H9 (cell line): ENCODE data around the gene ZCCHC17. TPM values are rescaled to one million over a fixed set of nuclear protein-coding genes. Genes with fewer than 3 reads are reported as not detected.

Source experiments
- DNase-seq: peaks from one replicate; pipeline ENCODE4 v3.0.0-alpha.2; 2017
- H2AFZ ChIP-seq: one replicate; pipeline ENCODE4 v1.6.1; 2013; ENCODE audit warnings: mild to moderate bottlenecking, low read length, control low read depth, moderate library complexity
- H2AK5ac ChIP-seq: 2 replicates; pipeline ENCODE4 v1.6.1; 2013; ENCODE audit warnings: low read length, control low read depth, mixed read lengths; ENCODE audit not compliant: insufficient read length
- H2BK120ac ChIP-seq: one replicate; pipeline ENCODE4 v1.6.1; 2013; ENCODE audit warnings: low read depth, mild to moderate bottlenecking, low read length, control low read depth, inconsistent platforms; ENCODE audit not compliant: poor library complexity, severe bottlenecking
- H2BK12ac ChIP-seq: 2 replicates; pipeline ENCODE4 v1.6.1; 2013; ENCODE audit warnings: low read length, control low read depth, mixed read lengths, low read depth; ENCODE audit not compliant: insufficient read length
- H2BK15ac ChIP-seq: 2 replicates; pipeline ENCODE4 v1.6.1; 2013; ENCODE audit warnings: low read depth, low read length, control low read depth
- H2BK20ac ChIP-seq: one replicate; pipeline ENCODE4 v1.6.1; 2013; ENCODE audit warnings: low read depth, mild to moderate bottlenecking, low read length, control low read depth, inconsistent platforms; ENCODE audit not compliant: poor library complexity, severe bottlenecking
- H2BK5ac ChIP-seq: 2 replicates; pipeline ENCODE4 v1.6.1; 2013; ENCODE audit warnings: low read length, control low read depth, mixed read lengths; ENCODE audit not compliant: insufficient read length
- H3K14ac ChIP-seq: 2 replicates; pipeline ENCODE4 v1.6.1; 2013; ENCODE audit warnings: low read length, control low read depth; ENCODE audit not compliant: insufficient read depth
- H3K18ac ChIP-seq: 2 replicates; pipeline ENCODE4 v1.6.1; 2013; ENCODE audit warnings: low read depth, mild to moderate bottlenecking, mixed read lengths, low read length, control low read depth; ENCODE audit not compliant: insufficient read length
- H3K23ac ChIP-seq: 2 replicates; pipeline ENCODE4 v1.6.1; 2013; ENCODE audit warnings: low read length, control low read depth, mixed read lengths, low read depth; ENCODE audit not compliant: insufficient read length
- H3K23me2 ChIP-seq: 2 replicates; pipeline ENCODE4 v1.6.1; 2013; ENCODE audit warnings: low read depth, mild to moderate bottlenecking, mixed read lengths, low read length, control low read depth; ENCODE audit not compliant: insufficient read length, poor library complexity, severe bottlenecking
- H3K27ac ChIP-seq: 2 replicates; pipeline ENCODE4 v1.5.1; 2013; ENCODE audit warnings: low read length, control low read depth, mixed read lengths, low read depth; ENCODE audit not compliant: insufficient read length
- H3K27me3 ChIP-seq: 2 replicates; pipeline ENCODE4 v1.6.1; 2013; ENCODE audit warnings: low read length, control low read depth, inconsistent platforms; ENCODE audit not compliant: insufficient read depth
- H3K4ac ChIP-seq: 2 replicates; pipeline ENCODE4 v1.6.1; 2013; ENCODE audit warnings: low read depth, mild to moderate bottlenecking, control low read depth, inconsistent platforms, low read length, moderate library complexity
- H3K4me1 ChIP-seq: 2 replicates; pipeline ENCODE4 v1.6.1; 2013; ENCODE audit warnings: low read length, control low read depth, inconsistent platforms; ENCODE audit not compliant: insufficient read depth
- H3K4me2 ChIP-seq: 2 replicates; pipeline ENCODE4 v1.6.1; 2013; ENCODE audit warnings: low read length, control low read depth, mixed read lengths; ENCODE audit not compliant: insufficient read length, insufficient read depth
- H3K56ac ChIP-seq: 2 replicates; pipeline ENCODE4 v1.6.1; 2013; ENCODE audit warnings: low read depth, mild to moderate bottlenecking, mixed read lengths, low read length, control low read depth; ENCODE audit not compliant: insufficient read length
- H3K79me1 ChIP-seq: 2 replicates; pipeline ENCODE4 v1.6.1; 2013; ENCODE audit warnings: low read depth, mild to moderate bottlenecking, moderate library complexity, low read length, control low read depth, inconsistent platforms; ENCODE audit not compliant: insufficient read depth, poor library complexity, severe bottlenecking
- H3K79me2 ChIP-seq: 2 replicates; pipeline ENCODE4 v1.6.1; 2013; ENCODE audit warnings: low read length, control low read depth, inconsistent platforms; ENCODE audit not compliant: insufficient read depth
- H3K9ac ChIP-seq: 2 replicates; pipeline ENCODE4 v1.6.1; 2013; ENCODE audit warnings: low read length, control low read depth, mixed read lengths; ENCODE audit not compliant: insufficient read length; ENCODE audit errors: extremely low read depth
- H3K9me3 ChIP-seq: one replicate; pipeline ENCODE4 v1.6.1; 2013; ENCODE audit warnings: low read depth, low read length, inconsistent platforms; ENCODE audit not compliant: control insufficient read depth
- H3T11ph ChIP-seq: one replicate; pipeline ENCODE4 v1.6.1; 2013; ENCODE audit warnings: mild to moderate bottlenecking, low read length, control low read depth, inconsistent platforms
- H4K20me1 ChIP-seq: one replicate; pipeline ENCODE4 v1.6.1; 2013; ENCODE audit not compliant: control insufficient read depth, insufficient read length, insufficient read depth
- H4K5ac ChIP-seq: 2 replicates; pipeline ENCODE4 v1.6.1; 2013; ENCODE audit warnings: low read depth, mild to moderate bottlenecking, mixed read lengths, low read length, control low read depth; ENCODE audit not compliant: insufficient read length
- H4K8ac ChIP-seq: replicated peaks from 2 replicates; pipeline ENCODE4 v1.6.1; 2013; ENCODE audit warnings: low read length, control low read depth, mixed read lengths, low read depth; ENCODE audit not compliant: insufficient read length
- H4K91ac ChIP-seq: 2 replicates; pipeline ENCODE4 v1.6.1; 2013; ENCODE audit warnings: low read depth, mild to moderate bottlenecking, moderate library complexity, mixed read lengths, low read length, control low read depth; ENCODE audit not compliant: insufficient read length
- H3K27ac Mint-ChIP-seq, 3 experiments: 2 replicates in 2 of 3; 3 replicates in 1 of 3; pipeline ENCODE4 v1.8.0; 2020 to 2021; ENCODE audit warnings: mixed read lengths in 3 of 3, mild to moderate bottlenecking in 1 of 3, moderate library complexity in 1 of 3
- H3K27me3 Mint-ChIP-seq: 2 replicates; pipeline ENCODE4 v1.8.0; 2021; ENCODE audit warnings: low read depth, mild to moderate bottlenecking, moderate library complexity, mixed read lengths
- H3K36me3 Mint-ChIP-seq, 3 experiments: 2 replicates in 2 of 3; 3 replicates in 1 of 3; pipeline ENCODE4 v1.8.0; 2020 to 2021; ENCODE audit warnings: low read depth in 3 of 3, mixed read lengths in 3 of 3; ENCODE audit not compliant: insufficient read depth in 1 of 3
- H3K4me1 Mint-ChIP-seq, 2 experiments: 2 replicates each; pipeline ENCODE4 v1.8.0; 2020; ENCODE audit warnings: mixed read lengths in 2 of 2
- H3K4me3 Mint-ChIP-seq, 2 experiments: 2 replicates in 1 of 2; 3 replicates in 1 of 2; pipeline ENCODE4 v1.8.0; 2020 to 2021; ENCODE audit warnings: mild to moderate bottlenecking in 2 of 2, mixed read lengths in 2 of 2, moderate library complexity in 1 of 2
- H3K9me3 Mint-ChIP-seq, 2 experiments: 2 replicates in 1 of 2; 3 replicates in 1 of 2; pipeline ENCODE4 v1.8.0; 2020; ENCODE audit warnings: mild to moderate bottlenecking in 2 of 2, mixed read lengths in 2 of 2, moderate library complexity in 1 of 2
- CTCF ChIP-seq: fragments of 200-600 bp; sonication (generic); conservative IDR thresholded peaks from 3 replicates; pipeline ENCODE4 v1.8.0; 2021; ENCODE audit warnings: antibody characterized with exemption, mild to moderate bottlenecking
- WGBS: extraction: QIAGEN DNeasy Blood & Tissue Kit; methylation state at CpG from one replicate; pipeline ENCODE4 v1.1.7; 2013; ENCODE audit warnings: missing lambda C conversion rate, low lambda C conversion rate, mixed read lengths; ENCODE audit not compliant: insufficient read length; ENCODE audit errors: extremely low coverage; 5-methylcytosine and 5-hydroxymethylcytosine counted together
- total RNA-seq: library from RNA; stranded (reverse); gene quantifications from 2 replicates; pipeline ENCODE4 v1.2.1, GENCODE V29; 2021

Gene ZCCHC17
- total RNA-seq, 1 experiment from 2014 or later: 50.4 TPM

DNA sequence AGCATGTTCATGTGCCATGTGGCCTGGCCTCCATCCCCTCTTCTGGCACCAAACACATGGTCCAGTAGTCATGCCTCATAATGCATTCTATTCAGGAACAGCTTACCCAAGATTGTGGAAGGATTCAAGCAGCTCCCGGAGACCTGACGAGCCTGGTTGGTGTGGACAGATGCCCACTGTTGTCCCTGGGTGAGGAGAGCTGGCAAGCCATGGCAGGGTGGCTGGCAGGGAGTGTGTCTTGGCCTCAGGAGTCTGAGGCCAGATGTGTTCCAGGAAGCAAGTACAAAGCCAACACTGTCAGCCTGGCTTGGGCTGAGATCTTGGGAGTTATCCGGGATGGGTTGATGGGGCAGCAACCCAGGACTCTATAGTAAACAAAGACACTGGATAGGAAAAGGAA lies 83.3 kb downstream of the ZCCHC17 start:
- H3K36me3 Mint-ChIP-seq: no peaks in the 10 kb centered on the region
- no CpG with 5 or more reads among the region's 3 CpGs for WGBS
- Histone ChIP-seq H3K4me2 (no peak overlapping the region), H3K9ac (no peak overlapping the region), H2BK15ac (no peak overlapping the region), H3K23ac (no peak overlapping the region), H3K79me2 (no peaks in the 10 kb centered on the region), H3K56ac (no peak overlapping the region), H2BK20ac (no peak overlapping the region), H3K14ac (no peak overlapping the region), H3T11ph (no peak overlapping the region), H3K23me2 (no peaks in the 10 kb centered on the region), H3K9me3 (no peaks in the 10 kb centered on the region), H3K18ac (no peak overlapping the region), H3K27ac (no peak overlapping the region), H2BK5ac (no peak overlapping the region), H4K5ac (no peak overlapping the region), H4K8ac (no peak overlapping the region), H2AK5ac (no peak overlapping the region), H3K79me1 (no peaks in the 10 kb centered on the region), H2BK12ac (no peak overlapping the region), H3K4me1 (no peaks in the 10 kb centered on the region), H2BK120ac (no peak overlapping the region), H2AFZ (no peak overlapping the region), H3K4ac (no peak overlapping the region), H4K20me1 (no peaks in the 10 kb centered on the region), H4K91ac (no peak overlapping the region), H3K27me3 (no peaks in the 10 kb centered on the region)
- no peak for DNase-seq
- H3K9me3 Mint-ChIP-seq: no peaks in the 10 kb centered on the region
- peaks cover 2% of the 10 kb centered on the region for H3K27me3 Mint-ChIP-seq
- H3K4me1 Mint-ChIP-seq: peaks cover 11 to 20% of the 10 kb centered on the region in 2 experiments
- no peak overlapping the region for H3K4me3 Mint-ChIP-seq
- TF ChIP-seq CTCF: no peak
- H3K27ac Mint-ChIP-seq: peak overlapping the region in 1 of 3 experiments; percentile 52; a peak in 3 of 7 replicates
